ENCODE data around the gene IMMP2L. TPM values are rescaled to one million over a fixed set of nuclear protein-coding genes. Genes with fewer than 3 reads are reported as not detected.

Gene IMMP2L
- total RNA-seq, 1 donor: 19.9 TPM

DNA sequence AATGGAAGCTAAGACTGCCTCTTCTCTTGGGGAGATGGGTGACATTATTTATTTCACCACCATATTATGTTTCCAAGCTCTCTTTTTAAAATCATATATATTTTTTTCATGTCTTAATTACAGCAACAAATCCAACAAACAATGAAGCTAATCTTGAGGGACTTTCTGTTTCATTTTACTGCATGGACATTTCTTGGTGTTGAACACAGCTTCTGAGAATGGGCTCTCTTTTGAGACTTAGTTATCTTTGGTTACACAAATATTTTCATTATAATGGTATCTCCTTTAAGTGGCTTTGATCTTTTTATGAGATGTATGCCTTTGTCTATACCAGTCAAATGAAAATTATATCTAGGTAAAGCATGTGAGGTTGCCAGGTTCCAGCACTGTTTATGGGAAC is 681.3 kb downstream of the IMMP2L start:
- Histone ChIP-seq H2AFZ (ENCODE audit: low read length) (no peak overlapping the region), H3K27me3 (ENCODE audit: insufficient read depth, low read length) (no peaks in the 10 kb centered on the region), H3K4me2 (ENCODE audit: insufficient read depth, low read length) (no peak overlapping the region), H3K4me1 (ENCODE audit: insufficient read depth, low read length) (no peaks in the 10 kb centered on the region), H3K27ac (ENCODE audit: low read depth, low read length) (no peak overlapping the region), H3K9me3 (ENCODE audit: low read depth, low read length) (no peaks in the 10 kb centered on the region), H4K20me1 (ENCODE audit: insufficient read depth, low read length) (no peaks in the 10 kb centered on the region), H3K36me3 (ENCODE audit: insufficient read depth, low read length) (no peaks in the 10 kb centered on the region), H3K79me2 (ENCODE audit: insufficient read depth, low read length) (no peaks in the 10 kb centered on the region), H3K4me3 (ENCODE audit: insufficient read depth, low read length) (no peak overlapping the region)
- DNase-seq (ENCODE audit: insufficient read length, low spot score, missing footprints): no peak
- TF ChIP-seq, protein P1, sequence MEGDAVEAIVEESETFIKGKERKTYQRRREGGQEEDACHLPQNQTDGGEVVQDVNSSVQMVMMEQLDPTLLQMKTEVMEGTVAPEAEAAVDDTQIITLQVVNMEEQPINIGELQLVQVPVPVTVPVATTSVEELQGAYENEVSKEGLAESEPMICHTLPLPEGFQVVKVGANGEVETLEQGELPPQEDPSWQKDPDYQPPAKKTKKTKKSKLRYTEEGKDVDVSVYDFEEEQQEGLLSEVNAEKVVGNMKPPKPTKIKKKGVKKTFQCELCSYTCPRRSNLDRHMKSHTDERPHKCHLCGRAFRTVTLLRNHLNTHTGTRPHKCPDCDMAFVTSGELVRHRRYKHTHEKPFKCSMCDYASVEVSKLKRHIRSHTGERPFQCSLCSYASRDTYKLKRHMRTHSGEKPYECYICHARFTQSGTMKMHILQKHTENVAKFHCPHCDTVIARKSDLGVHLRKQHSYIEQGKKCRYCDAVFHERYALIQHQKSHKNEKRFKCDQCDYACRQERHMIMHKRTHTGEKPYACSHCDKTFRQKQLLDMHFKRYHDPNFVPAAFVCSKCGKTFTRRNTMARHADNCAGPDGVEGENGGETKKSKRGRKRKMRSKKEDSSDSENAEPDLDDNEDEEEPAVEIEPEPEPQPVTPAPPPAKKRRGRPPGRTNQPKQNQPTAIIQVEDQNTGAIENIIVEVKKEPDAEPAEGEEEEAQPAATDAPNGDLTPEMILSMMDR (IDR thresholded peaks at IDR 0.05; ENCODE audit: extremely low read depth, low read depth, low read length): no peak

DNA sequence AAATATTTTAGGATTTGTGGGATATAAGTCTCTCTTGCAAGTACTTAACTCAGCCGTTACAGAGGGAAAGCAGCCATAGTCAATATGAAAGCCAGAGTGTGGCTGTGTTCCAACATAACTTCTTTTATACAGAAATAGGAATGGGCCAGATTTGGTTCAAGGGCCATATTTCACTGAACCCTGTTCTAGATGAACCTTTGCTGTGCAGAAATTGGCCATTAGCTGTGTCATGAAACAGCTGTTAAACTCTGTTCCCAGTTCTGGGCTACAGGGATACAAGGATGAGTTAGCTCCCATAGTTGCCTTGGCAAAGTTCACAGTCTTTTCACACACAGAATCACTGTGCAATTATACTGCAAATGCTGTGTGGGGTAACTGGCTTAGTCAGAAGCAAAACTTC is 685.3 kb downstream of the IMMP2L start:
- no peaks in the 10 kb centered on the region for H3K9me3 ChIP-seq (ENCODE audit: low read depth, low read length)
- H3K4me1 ChIP-seq (ENCODE audit: insufficient read depth, low read length): no peaks in the 10 kb centered on the region
- H3K4me2 ChIP-seq (ENCODE audit: insufficient read depth, low read length): no peak overlapping the region
- H3K36me3 ChIP-seq (ENCODE audit: insufficient read depth, low read length): no peaks in the 10 kb centered on the region
- H2AFZ ChIP-seq (ENCODE audit: low read length): no peak overlapping the region
- DNase-seq (ENCODE audit: insufficient read length, low spot score, missing footprints): no peak
- H3K79me2 ChIP-seq (ENCODE audit: insufficient read depth, low read length): no peaks in the 10 kb centered on the region
- H4K20me1 ChIP-seq (ENCODE audit: insufficient read depth, low read length): no peaks in the 10 kb centered on the region
- H3K27me3 ChIP-seq (ENCODE audit: insufficient read depth, low read length): no peaks in the 10 kb centered on the region
- no peak overlapping the region for H3K27ac ChIP-seq (ENCODE audit: low read depth, low read length)
- H3K4me3 ChIP-seq (ENCODE audit: insufficient read depth, low read length): no peak overlapping the region
- TF ChIP-seq, protein P1 (IDR thresholded peaks at IDR 0.05; ENCODE audit: extremely low read depth, low read depth, low read length): no peak

DNA sequence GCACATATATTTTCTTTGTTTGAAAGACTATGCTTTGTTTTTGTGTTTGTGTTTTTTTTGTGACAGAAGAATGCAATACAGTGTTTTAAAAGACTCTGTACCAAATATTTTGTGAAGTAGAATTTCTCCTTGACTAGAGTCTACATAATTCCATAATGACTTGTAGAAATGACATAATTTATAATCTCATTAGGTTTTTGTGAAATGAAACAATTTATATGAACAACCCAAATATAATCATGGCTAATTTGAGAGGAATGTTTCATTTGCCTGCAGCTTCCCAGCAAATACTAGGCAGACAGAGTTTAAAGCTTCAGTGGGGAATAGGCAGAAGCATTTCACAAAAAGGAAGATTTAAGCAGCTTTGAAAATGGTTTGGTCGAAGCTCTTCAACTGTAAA is 686.9 kb downstream of the IMMP2L start:
- no peak overlapping the region for H3K4me2 ChIP-seq (ENCODE audit: insufficient read depth, low read length)
- no peaks in the 10 kb centered on the region for H3K9me3 ChIP-seq (ENCODE audit: low read depth, low read length)
- no peaks in the 10 kb centered on the region for H4K20me1 ChIP-seq (ENCODE audit: insufficient read depth, low read length)
- DNase-seq (ENCODE audit: insufficient read length, low spot score, missing footprints): no peak
- H3K36me3 ChIP-seq (ENCODE audit: insufficient read depth, low read length): no peaks in the 10 kb centered on the region
- no peak overlapping the region for H3K4me3 ChIP-seq (ENCODE audit: insufficient read depth, low read length)
- TF ChIP-seq, protein P1 (IDR thresholded peaks at IDR 0.05; ENCODE audit: extremely low read depth, low read depth, low read length): no peak
- no peaks in the 10 kb centered on the region for H3K79me2 ChIP-seq (ENCODE audit: insufficient read depth, low read length)
- H2AFZ ChIP-seq (ENCODE audit: low read length): no peak overlapping the region
- H3K4me1 ChIP-seq (ENCODE audit: insufficient read depth, low read length): no peaks in the 10 kb centered on the region
- no peak overlapping the region for H3K27ac ChIP-seq (ENCODE audit: low read depth, low read length)
- no peaks in the 10 kb centered on the region for H3K27me3 ChIP-seq (ENCODE audit: insufficient read depth, low read length)

DNA sequence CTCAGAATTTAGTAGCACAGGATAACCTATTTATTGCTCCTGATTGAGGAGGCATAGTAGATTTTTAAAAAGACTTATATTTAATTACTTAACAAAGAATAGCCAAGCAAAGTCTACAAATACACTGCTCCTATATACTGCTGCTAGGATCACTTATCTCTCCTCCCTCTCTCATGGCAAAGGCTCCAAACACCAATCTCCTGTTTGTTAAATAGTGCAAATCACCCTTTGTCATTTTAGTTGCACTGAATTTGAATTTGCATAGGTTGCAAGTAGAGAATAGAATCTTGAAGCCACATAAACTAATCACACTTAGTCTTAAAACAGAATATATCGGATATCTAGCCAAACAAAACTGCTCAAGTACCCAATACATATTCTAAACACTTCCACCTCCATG is 690.4 kb downstream of the IMMP2L start:
- Histone ChIP-seq H3K27ac (ENCODE audit: low read depth, low read length) (no peak overlapping the region), H3K36me3 (ENCODE audit: insufficient read depth, low read length) (no peaks in the 10 kb centered on the region), H3K4me2 (ENCODE audit: insufficient read depth, low read length) (no peak overlapping the region), H3K9me3 (ENCODE audit: low read depth, low read length) (no peaks in the 10 kb centered on the region), H3K79me2 (ENCODE audit: insufficient read depth, low read length) (no peaks in the 10 kb centered on the region), H3K27me3 (ENCODE audit: insufficient read depth, low read length) (no peaks in the 10 kb centered on the region), H4K20me1 (ENCODE audit: insufficient read depth, low read length) (no peaks in the 10 kb centered on the region), H3K4me3 (ENCODE audit: insufficient read depth, low read length) (no peak overlapping the region), H2AFZ (ENCODE audit: low read length) (no peak overlapping the region), H3K4me1 (ENCODE audit: insufficient read depth, low read length) (no peaks in the 10 kb centered on the region)
- TF ChIP-seq, protein P1 (IDR thresholded peaks at IDR 0.05; ENCODE audit: extremely low read depth, low read depth, low read length): no peak
- no peak for DNase-seq (ENCODE audit: insufficient read length, low spot score, missing footprints)

All from osteoblast (primary cell).